Sigmoid colon (tissue), 7 donors: Measurements from ENCODE around the gene PMVK. TPM values are rescaled to one million over a fixed set of nuclear protein-coding genes. Genes with fewer than 3 reads are reported as not detected.

Experiments used
- DNase-seq: peaks from one replicate; pipeline ENCODE4 v3.0.0-alpha.2; 2019
- H3K27ac ChIP-seq, 4 donors: fragments of 200-600 bp; sonication (generic); one replicate each; pipeline ENCODE4 v1.5.1; 2016 to 2019; ENCODE audit warnings: mild to moderate bottlenecking in 1 of 4
- H3K27me3 ChIP-seq, 3 donors: fragments of 200-600 bp; sonication (generic); one replicate each; pipeline ENCODE4 v1.5.1; 2019; ENCODE audit warnings: mild to moderate bottlenecking in 1 of 3
- H3K36me3 ChIP-seq, 4 donors: fragments of 200-600 bp; sonication (generic); one replicate each; pipeline ENCODE4 v1.5.1; 2016 to 2019
- H3K4me1 ChIP-seq, 4 donors: fragments of 200-600 bp; sonication (generic); one replicate each; pipeline ENCODE4 v1.5.1; 2017 to 2019
- H3K4me3 ChIP-seq, 4 donors: fragments of 200-600 bp; sonication (generic); one replicate each; pipeline ENCODE4 v1.5.1; 2017 to 2019; ENCODE audit warnings: mild to moderate bottlenecking in 2 of 4, moderate library complexity in 1 of 4
- H3K9me3 ChIP-seq, 4 donors: fragments of 200-600 bp in 3 of 4; sonication (generic) in 3 of 4; one replicate each; pipeline versions ENCODE4 v1.5.1 to v1.6.1; 2013 to 2019
- EP300 ChIP-seq, 4 donors: sonication (generic); formaldehyde crosslinking; IDR thresholded peaks; one replicate each; pipeline ENCODE4 v1.6.1; 2017; ENCODE audit warnings: antibody characterized with exemption in 4 of 4
- POLR2A ChIP-seq, 2 donors: fragments of 450-650 bp; IDR thresholded peaks; one replicate each; pipeline ENCODE4 v1.6.1; 2016; ENCODE audit warnings: antibody characterized with exemption in 2 of 2, mild to moderate bottlenecking in 2 of 2, moderate library complexity in 2 of 2
- POLR2AphosphoS5 ChIP-seq, 4 donors: sonication (generic); formaldehyde crosslinking; IDR thresholded peaks; one replicate each; pipeline ENCODE4 v1.6.1; 2017; ENCODE audit warnings: antibody characterized with exemption in 4 of 4
- WGBS, 2 donors: extraction: QIAGEN DNeasy Blood & Tissue Kit; methylation state at CpG; one replicate each; pipeline ENCODE4 v1.1.7; 2013; 5-methylcytosine and 5-hydroxymethylcytosine counted together
- intact Hi-C: fragments of 100-400 bp; cut with DNase I; formaldehyde crosslinking; loops from one replicate; pipeline ENCODE4 v1.15.1; 2023
- polyA plus RNA-seq, 3 donors: library from polyadenylated mRNA; stranded (reverse); fragments of 200-250 nt; gene quantifications; one replicate each; pipeline ENCODE4 v1.2.3, GENCODE V29; 2013
- small RNA-seq, 3 donors: library from RNA; depleted of rRNA; stranded (forward); fragments of <200 nt; gene quantifications; one replicate each; pipeline ENCODE3, GENCODE V24; 2016
- total RNA-seq, 4 donors: library from RNA; depleted of rRNA; stranded (reverse); fragments of >200 nt; gene quantifications; one replicate each; pipeline ENCODE4 v1.1.0, GENCODE V29; 2016
- TF ChIP-seq, protein P1 (sequence below), 4 experiments: fragments of 450-650 bp in 3 of 4; fragments of 200-600 bp in 1 of 4; IDR thresholded peaks; one replicate each; pipeline ENCODE4 v1.5.1; 2016 to 2019; ENCODE audit warnings: antibody characterized with exemption in 4 of 4, mild to moderate bottlenecking in 3 of 4, moderate library complexity in 2 of 4
- donor health status: healthy with polysubstance abuse.
- donor health status: Bipolar disorder and iron deficiency.
- donor health status: healthy.

Gene PMVK
- total and polyA plus RNA-seq, 7 donors: 11.1 to 54.1 (median 19.6) TPM

DNA sequence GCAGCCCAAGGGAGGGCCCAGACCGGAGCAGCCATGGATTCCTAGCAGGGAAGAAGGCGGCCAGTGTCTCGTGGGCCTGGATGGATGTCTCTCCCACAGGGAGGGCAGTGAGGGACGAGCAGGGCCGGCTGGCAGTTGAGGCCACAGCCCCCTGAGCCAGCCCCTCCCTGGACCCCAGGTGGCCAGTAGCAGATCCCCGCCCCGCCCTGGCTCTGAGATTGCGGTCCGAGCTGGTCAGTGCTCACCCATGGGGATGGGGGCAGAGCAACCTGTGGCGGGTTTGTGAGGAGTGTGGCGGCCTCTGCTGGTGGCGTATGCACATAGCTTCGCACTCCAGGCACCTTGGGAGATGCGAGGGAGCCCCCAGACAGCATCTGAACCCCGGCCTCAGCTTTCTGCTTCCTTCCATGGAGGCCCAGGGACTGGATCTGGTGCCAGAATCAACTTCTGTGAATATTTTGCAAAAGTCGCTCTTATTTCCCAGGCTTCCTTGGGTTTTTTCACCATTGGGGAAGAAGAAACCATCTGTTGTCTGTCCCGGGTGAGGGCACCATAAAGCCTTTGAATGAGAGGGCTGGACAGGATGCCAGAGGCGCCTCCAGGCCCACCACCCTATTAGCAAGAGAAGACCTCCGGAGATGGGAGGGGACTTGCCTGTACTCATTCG lies 58.0 kb downstream of the PMVK start:
- DNase-seq: peak; percentile 89
- Histone ChIP-seq H3K4me3 (no peak overlapping the region), H3K4me1 (peaks cover 0 to 6% (median 0%) of the 10 kb centered on the region in 4 donors), H3K27ac (no peak overlapping the region), H3K27me3 (peaks cover 0 to 4% (median 0%) of the 10 kb centered on the region in 3 donors), H3K36me3 (no peaks in the 10 kb centered on the region), H3K9me3 (no peaks in the 10 kb centered on the region)
- TF ChIP-seq, protein P1, sequence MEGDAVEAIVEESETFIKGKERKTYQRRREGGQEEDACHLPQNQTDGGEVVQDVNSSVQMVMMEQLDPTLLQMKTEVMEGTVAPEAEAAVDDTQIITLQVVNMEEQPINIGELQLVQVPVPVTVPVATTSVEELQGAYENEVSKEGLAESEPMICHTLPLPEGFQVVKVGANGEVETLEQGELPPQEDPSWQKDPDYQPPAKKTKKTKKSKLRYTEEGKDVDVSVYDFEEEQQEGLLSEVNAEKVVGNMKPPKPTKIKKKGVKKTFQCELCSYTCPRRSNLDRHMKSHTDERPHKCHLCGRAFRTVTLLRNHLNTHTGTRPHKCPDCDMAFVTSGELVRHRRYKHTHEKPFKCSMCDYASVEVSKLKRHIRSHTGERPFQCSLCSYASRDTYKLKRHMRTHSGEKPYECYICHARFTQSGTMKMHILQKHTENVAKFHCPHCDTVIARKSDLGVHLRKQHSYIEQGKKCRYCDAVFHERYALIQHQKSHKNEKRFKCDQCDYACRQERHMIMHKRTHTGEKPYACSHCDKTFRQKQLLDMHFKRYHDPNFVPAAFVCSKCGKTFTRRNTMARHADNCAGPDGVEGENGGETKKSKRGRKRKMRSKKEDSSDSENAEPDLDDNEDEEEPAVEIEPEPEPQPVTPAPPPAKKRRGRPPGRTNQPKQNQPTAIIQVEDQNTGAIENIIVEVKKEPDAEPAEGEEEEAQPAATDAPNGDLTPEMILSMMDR (IDR thresholded peaks at IDR 0.05): peak; percentile 80 to 90 (median 84)
- no peak for TF ChIP-seq POLR2AphosphoS5 (IDR thresholded peaks at IDR 0.05)
- intact Hi-C loops: loop anchor here (1.0 to 2.0 kb wide), 3 partner anchors 209 to 398 kb away; partner anchors contain the start of gene UBE2Q1
- WGBS, 2 donors: 24 to 32% methylated on average over 20 of the region's 20 CpGs

DNA sequence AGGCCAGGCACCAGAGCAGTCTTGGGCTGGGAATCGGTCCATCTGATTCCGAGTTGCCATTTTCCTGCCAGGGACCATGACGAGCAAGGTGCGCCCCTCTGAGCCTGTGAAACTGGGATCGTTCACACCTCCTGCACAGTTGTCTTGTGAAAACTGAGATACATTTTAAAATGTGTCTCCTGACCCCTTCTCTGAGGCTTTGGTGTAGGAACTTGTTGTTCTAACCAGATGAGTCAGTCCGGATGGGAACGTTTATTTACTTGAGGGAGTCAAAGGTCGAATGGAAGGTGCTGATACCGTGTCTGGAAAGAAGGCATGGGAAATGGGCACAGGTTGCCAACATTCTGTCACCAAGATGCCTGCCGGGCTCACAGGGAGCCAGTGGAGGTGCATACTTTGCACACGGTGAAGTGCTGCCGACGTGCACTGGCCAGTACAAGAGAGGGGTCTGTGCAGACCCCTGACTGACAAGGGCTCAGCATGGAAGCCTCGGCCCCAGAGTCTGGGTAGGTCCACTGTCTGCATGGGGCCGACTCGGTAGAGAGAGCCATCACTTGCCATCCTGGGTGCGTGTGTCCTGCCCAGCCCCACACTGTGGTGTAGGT lies 59.0 kb downstream of the PMVK start:
- H3K27me3 ChIP-seq: peaks cover 0 to 4% (median 0%) of the 10 kb centered on the region in 3 donors
- no peaks in the 10 kb centered on the region for H3K9me3 ChIP-seq
- H3K36me3 ChIP-seq: no peaks in the 10 kb centered on the region
- 49 to 81% methylated on average over 17 of the region's 17 CpGs for WGBS, 2 donors
- H3K27ac ChIP-seq: no peak overlapping the region
- no peak for TF ChIP-seq POLR2AphosphoS5 (IDR thresholded peaks at IDR 0.05)
- no peak for TF ChIP-seq EP300 (IDR thresholded peaks at IDR 0.05)
- TF ChIP-seq POLR2A (IDR thresholded peaks at IDR 0.05): no peak
- TF ChIP-seq, protein P1 (IDR thresholded peaks at IDR 0.05): no peak
- peaks cover 0 to 6% (median 0%) of the 10 kb centered on the region in 4 donors for H3K4me1 ChIP-seq
- peak; percentile 42 for DNase-seq
- intact Hi-C loops: no loop called here
- no peak overlapping the region for H3K4me3 ChIP-seq

DNA sequence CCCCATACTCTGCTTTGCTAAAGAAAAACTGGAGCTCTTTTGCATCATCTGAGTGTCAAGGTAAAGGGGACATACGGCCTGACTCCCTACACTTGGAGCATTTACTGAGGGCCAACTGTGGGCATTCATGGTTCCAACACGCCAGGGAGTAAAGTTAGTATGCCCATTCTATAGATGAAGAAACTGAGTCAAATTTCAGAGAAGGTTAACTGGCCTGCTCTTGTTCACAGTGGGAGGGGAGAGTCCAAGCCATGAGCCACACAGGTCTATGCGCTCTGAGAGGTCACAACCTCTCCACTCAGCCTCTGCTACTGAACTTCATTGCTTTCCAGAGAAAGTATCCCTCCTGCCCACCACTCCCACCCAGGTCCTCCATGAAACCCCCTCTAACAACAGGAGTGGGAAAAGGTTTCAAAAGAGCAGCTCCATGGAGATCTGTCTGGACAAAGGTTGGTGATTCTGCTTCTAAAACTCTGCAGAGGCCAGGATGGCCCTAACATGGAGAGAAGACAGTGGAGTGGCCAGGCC lies 59.6 kb downstream of the PMVK start:
- Histone ChIP-seq H3K4me1 (peaks cover 0 to 6% (median 0%) of the 10 kb centered on the region in 4 donors), H3K27ac (no peak overlapping the region), H3K27me3 (peaks cover 0 to 4% (median 0%) of the 10 kb centered on the region in 3 donors), H3K9me3 (no peaks in the 10 kb centered on the region), H3K4me3 (no peak overlapping the region), H3K36me3 (no peaks in the 10 kb centered on the region)
- TF ChIP-seq POLR2AphosphoS5 (IDR thresholded peaks at IDR 0.05): no peak
- TF ChIP-seq EP300 (IDR thresholded peaks at IDR 0.05): no peak
- TF ChIP-seq, protein P1 (IDR thresholded peaks at IDR 0.05): no peak
- TF ChIP-seq POLR2A (IDR thresholded peaks at IDR 0.05): no peak
- DNase-seq: no peak
- 78 to 84% methylated on average over 3 of the region's 3 CpGs for WGBS, 2 donors
- intact Hi-C loops: no loop called here

Small RNA genes lying within 50 kb of the gene (small RNA-seq; reads per million reads assigned to genes)
- gene MIR4258 (0 reads per million in 3 donors), gene RF00017 (0 reads per million in 3 donors)

Other genes starting within 250 kb of the PMVK start
- gene KCNN3, start 66.4 kb downstream of the PMVK start, total RNA-seq: 10 to 100 TPM in 3 of 4 donors, 1 to 10 TPM in 1; 9.4 to 27.7 (median 17.7) TPM
- 1 to 10 TPM in 1 of 3 donors, under 1 TPM in 2; 0.23 to 1.5 (median 0.60) TPM for gene KCNN3, start 66.4 kb downstream of the PMVK start, polyA plus RNA-seq
- gene PBXIP1, start 19.4 kb upstream of the PMVK start, total RNA-seq: 100 to 1,000 TPM; 178 to 251 (median 201) TPM
- 10 to 100 TPM in 2 of 3 donors, 1 to 10 TPM in 1; 8.3 to 66.2 (median 13.2) TPM for gene PBXIP1, start 19.4 kb upstream of the PMVK start, polyA plus RNA-seq
- 10 to 100 TPM; 15.0 to 23.3 (median 16.6) TPM for gene PYGO2, start 25.1 kb upstream of the PMVK start, total RNA-seq
- 10 to 100 TPM; 13.6 to 26.9 (median 16.8) TPM for gene PYGO2, start 25.1 kb upstream of the PMVK start, polyA plus RNA-seq
- gene SHC1, start 34.0 kb upstream of the PMVK start, total RNA-seq: 10 to 100 TPM; 49.2 to 80.4 (median 57.0) TPM
- 10 to 100 TPM; 58.5 to 75.2 (median 63.1) TPM for gene SHC1, start 34.0 kb upstream of the PMVK start, polyA plus RNA-seq
- gene CKS1B, start 38.0 kb upstream of the PMVK start, total RNA-seq: 10 to 100 TPM; 10.2 to 35.7 (median 25.7) TPM
- 100 to 1,000 TPM in 1 of 3 donors, 10 to 100 TPM in 2; 73.3 to 104 (median 95.5) TPM for gene CKS1B, start 38.0 kb upstream of the PMVK start, polyA plus RNA-seq
- gene FLAD1, start 46.6 kb upstream of the PMVK start, total RNA-seq: 10 to 100 TPM; 17.5 to 22.8 (median 18.5) TPM
- 10 to 100 TPM; 24.6 to 36.5 (median 27.7) TPM for gene FLAD1, start 46.6 kb upstream of the PMVK start, polyA plus RNA-seq
- not detected for gene LENEP, start 56.9 kb upstream of the PMVK start, total RNA-seq
- gene LENEP, start 56.9 kb upstream of the PMVK start, polyA plus RNA-seq: under 1 TPM in 1 of 3 donors, not detected in 2; 0.39 TPM
- gene ZBTB7B, start 66.1 kb upstream of the PMVK start, total RNA-seq: 10 to 100 TPM; 24.4 to 35.3 (median 29.5) TPM
- 100 to 1,000 TPM in 2 of 3 donors, 10 to 100 TPM in 1; 71.5 to 342 (median 141) TPM for gene ZBTB7B, start 66.1 kb upstream of the PMVK start, polyA plus RNA-seq
- under 1 TPM in 3 of 4 donors, not detected in 1; 0.27 to 0.49 (median 0.36) TPM for gene DCST2, start 97.1 kb upstream of the PMVK start, total RNA-seq
- gene DCST2, start 97.1 kb upstream of the PMVK start, polyA plus RNA-seq: 1 to 10 TPM in 1 of 3 donors, not detected in 2; 2.0 TPM
- gene DCST1, start 97.1 kb upstream of the PMVK start, total RNA-seq: under 1 TPM in 1 of 4 donors, not detected in 3; 0.16 TPM
- under 1 TPM in 1 of 3 donors, not detected in 2; 0.09 TPM for gene DCST1, start 97.1 kb upstream of the PMVK start, polyA plus RNA-seq
- 10 to 100 TPM; 42.6 to 66.7 (median 53.1) TPM for gene ADAM15, start 114.6 kb upstream of the PMVK start, total RNA-seq
- gene ADAM15, start 114.6 kb upstream of the PMVK start, polyA plus RNA-seq: 100 to 1,000 TPM in 1 of 3 donors, 10 to 100 TPM in 2; 37.8 to 186 (median 55.9) TPM
- gene EFNA4, start 127.0 kb upstream of the PMVK start, total RNA-seq: 1 to 10 TPM; 1.6 to 5.0 (median 3.1) TPM
- 10 to 100 TPM; 10.2 to 22.2 (median 12.0) TPM for gene EFNA4, start 127.0 kb upstream of the PMVK start, polyA plus RNA-seq
- 1 to 10 TPM in 3 of 4 donors, under 1 TPM in 1; 0.27 to 3.0 (median 1.9) TPM for gene EFNA3, start 142.1 kb upstream of the PMVK start, total RNA-seq
- 1 to 10 TPM; 8.4 to 9.0 (median 8.5) TPM for gene EFNA3, start 142.1 kb upstream of the PMVK start, polyA plus RNA-seq
- gene EFNA1, start 191.2 kb upstream of the PMVK start, total RNA-seq: 10 to 100 TPM; 15.5 to 22.5 (median 16.4) TPM
- gene EFNA1, start 191.2 kb upstream of the PMVK start, polyA plus RNA-seq: 100 to 1,000 TPM in 1 of 3 donors, 10 to 100 TPM in 2; 34.7 to 112 (median 48.1) TPM
- 10 to 100 TPM in 3 of 4 donors, 1 to 10 TPM in 1; 8.0 to 21.4 (median 14.0) TPM for gene SLC50A1, start 199.1 kb upstream of the PMVK start, total RNA-seq
- gene SLC50A1, start 199.1 kb upstream of the PMVK start, polyA plus RNA-seq: 100 to 1,000 TPM in 1 of 3 donors, 10 to 100 TPM in 2; 46.8 to 151 (median 77.4) TPM
- gene DPM3, start 203.8 kb upstream of the PMVK start, total RNA-seq: 100 to 1,000 TPM in 3 of 4 donors, 10 to 100 TPM in 1; 29.2 to 144 (median 127) TPM
- 100 to 1,000 TPM; 143 to 220 (median 196) TPM for gene DPM3, start 203.8 kb upstream of the PMVK start, polyA plus RNA-seq
- 100 to 1,000 TPM in 3 of 4 donors, 10 to 100 TPM in 1; 72.9 to 119 (median 110) TPM for gene KRTCAP2, start 236.6 kb upstream of the PMVK start, total RNA-seq
- gene KRTCAP2, start 236.6 kb upstream of the PMVK start, polyA plus RNA-seq: 100 to 1,000 TPM in 2 of 3 donors, 10 to 100 TPM in 1; 74.2 to 245 (median 114) TPM
- gene TRIM46, start 237.1 kb upstream of the PMVK start, total RNA-seq: 1 to 10 TPM in 1 of 4 donors, under 1 TPM in 3; 0.16 to 3.0 (median 0.52) TPM
- under 1 TPM in 2 of 3 donors, not detected in 1; 0.60 to 0.92 TPM for gene TRIM46, start 237.1 kb upstream of the PMVK start, polyA plus RNA-seq